Esophagus squamous epithelium (tissue), 4 donors: Measurements from ENCODE around the gene MRPL52.

ENCODE experiments used
- CTCF ChIP-seq, 6 experiments: fragments of 450-650 bp in 4 of 6; fragments of 200-600 bp in 2 of 6; sonication (generic) in 2 of 6; IDR thresholded peaks; one replicate each; pipeline ENCODE4 v1.5.1; 2016 to 2019; ENCODE audit warnings: antibody characterized with exemption in 6 of 6, mild to moderate bottlenecking in 4 of 6, moderate library complexity in 4 of 6
- POLR2A ChIP-seq, 4 donors: fragments of 450-650 bp; IDR thresholded peaks; one replicate each; pipeline ENCODE4 v1.6.1; 2017; ENCODE audit warnings: antibody characterized with exemption in 4 of 4, mild to moderate bottlenecking in 4 of 4, moderate library complexity in 3 of 4

GRCh38 chr14:22803687-22803974, 26.1 kb upstream of the MRPL52 start:
- TF ChIP-seq CTCF (IDR thresholded peaks at IDR 0.05) (no peak), POLR2A (IDR thresholded peaks at IDR 0.05) (no peak)
